ENCODE data around the gene ZNF91.
"Not testable (repeated sequence)": the region's sequence is repeated elsewhere in the genome, so short reads cannot be mapped to it uniquely, and the experiment has no call there.

Gene ZNF91

DNA sequence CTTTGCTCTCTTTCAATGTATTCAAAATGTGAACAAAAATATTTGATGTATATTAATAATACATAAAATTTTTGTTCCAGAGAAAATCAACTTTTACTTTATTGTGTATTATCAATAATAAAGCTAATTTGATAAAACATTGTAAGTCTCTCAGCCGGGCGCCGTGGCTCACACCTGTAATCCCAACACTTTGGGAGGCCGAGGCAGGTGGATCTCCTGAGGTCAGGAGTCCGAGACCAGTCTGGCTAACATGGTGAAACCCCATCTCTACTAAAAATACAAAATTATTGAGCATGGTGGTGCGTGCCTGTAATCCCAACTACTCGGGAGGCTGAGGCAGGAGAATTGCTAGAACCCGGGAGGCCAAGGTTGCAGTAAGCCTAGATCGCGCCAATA, 449 bp upstream of the ZNF91 start:
- DNase-seq (ENCODE audit: low read depth) = not testable (repeated sequence)

DNA sequence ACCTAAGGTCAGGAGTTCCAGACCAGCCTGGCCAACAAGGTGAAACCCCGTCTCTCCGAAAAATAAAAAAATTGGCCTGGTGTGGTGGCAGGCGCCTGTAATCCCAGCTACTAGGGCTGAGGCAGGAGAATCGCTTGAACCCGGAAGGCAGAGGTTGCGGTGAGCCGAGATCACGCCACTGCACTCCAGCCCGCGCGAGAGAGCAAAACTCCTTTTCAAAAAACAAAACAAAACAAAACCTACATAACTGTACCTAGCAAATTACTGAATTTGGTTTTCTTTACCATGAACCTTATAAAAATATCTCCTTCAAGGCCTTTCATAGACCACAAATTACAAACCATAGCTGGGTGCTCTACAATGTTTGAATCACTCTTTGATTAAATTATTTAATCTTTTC, 760 bp downstream of the ZNF91 start:
- peak; percentile 16 for DNase-seq (ENCODE audit: low read depth)

DNA sequence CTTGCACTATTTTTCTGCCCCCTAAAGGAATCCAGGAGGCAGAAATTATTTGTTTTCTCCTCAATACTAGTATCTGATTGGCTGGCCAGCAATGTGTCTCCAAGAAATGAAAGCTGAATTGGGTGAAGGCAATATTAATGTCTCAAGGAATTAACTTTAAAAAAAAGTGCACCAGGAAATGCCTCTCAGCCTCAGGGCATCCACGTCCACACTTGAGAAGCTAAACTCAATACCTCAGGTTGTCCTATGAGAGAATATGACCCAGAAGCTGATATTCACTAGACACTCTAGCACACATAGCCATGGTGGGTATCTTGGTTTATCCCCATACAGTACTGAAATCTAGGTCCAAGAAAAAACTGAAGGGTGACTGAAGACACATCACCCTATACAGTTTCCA, 2.1 kb downstream of the ZNF91 start:
- DNase-seq (ENCODE audit: low read depth) = no peak

DNA sequence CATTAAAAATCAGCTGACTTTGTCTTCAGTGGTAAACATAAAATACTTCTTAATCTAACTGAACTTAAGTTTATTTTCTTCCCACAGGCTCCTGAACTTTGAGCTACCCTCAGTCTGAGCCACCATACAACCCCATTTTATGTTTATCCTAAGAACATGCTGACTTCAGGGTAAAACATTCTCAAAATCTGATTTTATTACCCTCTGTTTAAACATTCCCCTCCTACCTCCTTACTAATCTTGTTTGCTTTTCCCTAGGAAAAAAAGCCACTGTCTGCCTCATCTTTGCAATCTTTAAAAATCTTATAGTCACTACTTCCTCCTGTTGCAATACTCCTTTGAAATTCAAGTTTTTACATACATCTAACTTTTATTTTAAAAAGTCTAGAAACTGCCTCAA, 4.0 kb downstream of the ZNF91 start:
- no peak for DNase-seq (ENCODE audit: low read depth)

DNA sequence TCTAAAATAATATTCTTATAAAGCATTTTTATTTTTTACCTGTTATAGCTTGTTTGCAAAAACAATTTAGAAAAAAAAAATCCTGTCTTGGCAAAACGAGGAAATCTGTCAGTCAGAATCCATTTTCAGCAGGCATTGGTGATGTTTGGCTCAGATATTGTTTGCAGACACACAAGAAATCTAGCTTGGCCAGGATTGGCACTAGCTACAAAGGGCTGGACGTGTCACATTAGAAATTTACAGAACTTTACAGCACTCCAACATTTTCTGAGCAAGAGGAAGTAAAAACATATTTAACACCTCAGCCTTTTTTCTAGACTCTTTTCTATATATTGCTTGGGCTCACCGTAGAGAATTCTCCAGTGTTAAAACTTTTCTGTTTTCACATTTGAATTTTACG, 9.9 kb downstream of the ZNF91 start:
- DNase-seq (ENCODE audit: low read depth) = no peak

DNA sequence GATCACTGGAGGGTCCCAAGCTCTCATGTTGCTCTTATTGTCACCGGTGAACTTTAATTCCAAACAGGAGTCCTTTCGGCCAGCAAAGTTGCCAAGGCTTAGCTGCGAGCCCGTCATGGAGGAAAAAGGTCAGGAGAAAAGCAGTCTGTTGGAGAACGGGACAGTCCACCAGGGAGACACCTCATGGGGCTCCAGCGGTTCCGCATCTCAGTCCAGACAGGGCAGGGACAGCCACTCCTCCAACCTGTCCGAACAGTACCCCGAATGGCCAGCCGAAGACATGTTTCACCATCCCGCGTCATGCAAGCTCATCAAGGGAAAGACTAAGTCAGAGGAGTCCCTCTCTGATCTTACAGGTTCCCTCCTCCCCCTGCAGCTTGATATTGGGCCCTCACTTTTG, 10.4 kb downstream of the ZNF91 start:
- DNase-seq (ENCODE audit: low read depth) = no peak

DNA sequence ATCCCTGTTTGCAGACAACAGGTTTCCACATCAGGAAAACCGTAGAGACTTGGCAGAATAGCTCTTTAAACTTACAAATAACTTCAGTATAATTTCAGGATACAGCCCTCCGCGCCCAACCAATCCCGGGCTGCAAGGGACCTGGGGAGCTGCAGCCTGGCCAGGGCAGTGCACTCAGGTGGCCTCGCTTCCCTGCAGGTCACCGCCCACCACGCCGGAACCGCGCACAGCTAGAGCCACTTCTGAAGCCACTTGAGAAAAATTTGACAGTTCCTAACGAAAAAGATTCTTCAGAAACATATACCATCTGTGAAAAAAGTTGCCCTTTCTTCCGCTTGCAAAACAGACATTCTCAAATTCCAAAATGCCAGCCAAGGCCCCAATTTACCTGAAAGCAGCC, 11.1 kb downstream of the ZNF91 start:
- DNase-seq (ENCODE audit: low read depth) = no peak

DNA sequence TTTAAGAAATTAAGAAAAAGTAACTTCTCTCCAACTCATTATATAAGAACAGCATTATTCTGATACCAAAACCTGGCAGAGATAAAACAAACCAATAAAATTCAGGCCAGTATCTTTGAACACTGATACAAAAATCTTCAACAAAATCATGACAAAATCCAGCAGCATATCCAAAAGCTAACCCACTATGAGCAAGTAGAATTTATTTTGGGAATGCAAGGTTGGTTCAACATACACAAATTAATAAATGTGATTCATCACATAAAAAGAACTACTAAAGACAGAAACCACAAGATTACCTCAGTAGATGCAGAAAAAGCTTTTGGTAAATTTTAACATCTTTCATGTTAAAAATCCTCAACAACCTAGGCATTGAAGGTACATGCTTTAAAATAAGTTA, 12.3 kb downstream of the ZNF91 start:
- no peak for DNase-seq (ENCODE audit: low read depth)

DNA sequence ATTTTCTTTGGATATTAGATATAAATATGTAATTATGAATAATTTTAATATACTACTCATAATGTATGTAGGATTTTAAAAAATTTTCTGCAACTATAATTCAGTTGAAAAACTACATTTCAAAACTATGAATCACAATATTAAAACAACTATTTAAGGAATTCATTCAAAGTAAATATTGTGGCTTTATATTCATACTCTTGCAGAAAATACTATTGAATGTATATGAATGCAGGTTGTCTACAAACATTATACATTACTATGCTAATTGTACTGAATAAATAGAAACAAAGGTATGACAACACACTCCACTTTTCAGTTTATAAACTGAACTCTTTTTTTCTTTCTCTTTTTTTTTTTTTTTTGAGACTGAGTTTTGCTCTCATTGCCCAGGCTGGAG, 14.2 kb downstream of the ZNF91 start:
- DNase-seq (ENCODE audit: low read depth) = no peak

DNA sequence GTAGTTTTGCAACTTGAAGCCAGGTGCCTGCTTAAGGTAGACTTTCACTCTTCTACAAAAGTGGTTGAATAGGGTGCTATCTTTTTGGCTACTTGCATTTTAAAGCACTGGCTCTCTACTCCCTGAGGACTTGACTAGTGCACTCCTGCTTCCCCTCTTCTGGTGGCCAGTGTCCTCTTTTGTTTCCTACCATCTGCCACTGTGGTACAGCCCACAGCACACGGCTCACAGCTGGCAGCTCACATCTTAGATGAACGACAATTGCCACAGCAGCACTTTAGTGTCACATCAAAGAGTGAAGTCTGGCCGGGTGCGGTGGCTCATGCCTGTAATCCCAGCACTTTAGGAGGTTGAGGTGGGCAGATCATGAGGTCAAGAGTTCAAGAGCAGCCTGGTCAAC, 15.6 kb downstream of the ZNF91 start:
- DNase-seq (ENCODE audit: low read depth) = not testable (repeated sequence)

DNA sequence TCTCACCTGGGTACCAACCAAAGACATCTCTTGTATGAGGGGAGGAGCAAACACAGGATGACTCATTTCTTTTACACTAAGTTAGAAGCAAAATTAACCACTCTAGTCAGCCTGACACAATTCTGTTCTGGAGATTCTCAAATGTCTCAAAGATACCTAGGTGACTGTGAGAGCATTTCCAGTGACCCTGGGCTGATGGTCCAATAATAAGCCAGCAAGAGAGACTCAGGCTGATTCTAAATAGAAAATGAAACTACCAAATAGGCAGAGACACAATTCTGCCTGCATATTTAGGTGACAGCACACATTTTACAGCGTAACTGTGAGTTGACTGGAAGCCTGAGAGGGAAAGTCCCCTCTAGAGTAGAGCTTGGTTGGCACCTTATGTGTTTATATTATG, 16.3 kb downstream of the ZNF91 start:
- DNase-seq (ENCODE audit: low read depth) = no peak

DNA sequence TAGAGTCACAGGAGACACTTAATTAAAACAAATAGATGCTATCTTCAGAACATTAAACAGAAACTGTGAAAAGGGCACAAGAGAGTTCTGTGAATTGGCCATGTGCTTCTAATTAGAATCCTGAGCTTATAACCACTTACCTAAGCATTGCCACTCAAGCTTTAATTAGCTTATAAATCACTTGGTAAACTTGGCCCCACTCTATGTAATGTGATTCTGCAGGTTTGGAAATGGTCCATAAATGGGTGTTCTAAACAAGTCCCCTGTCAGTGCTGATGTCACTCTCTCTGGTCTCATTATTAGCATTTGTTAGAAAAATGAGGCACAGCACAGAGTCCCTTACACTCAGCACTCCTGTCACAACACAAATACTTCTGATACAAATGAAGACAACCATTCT, 18.0 kb downstream of the ZNF91 start:
- no peak for DNase-seq (ENCODE audit: low read depth)

DNA sequence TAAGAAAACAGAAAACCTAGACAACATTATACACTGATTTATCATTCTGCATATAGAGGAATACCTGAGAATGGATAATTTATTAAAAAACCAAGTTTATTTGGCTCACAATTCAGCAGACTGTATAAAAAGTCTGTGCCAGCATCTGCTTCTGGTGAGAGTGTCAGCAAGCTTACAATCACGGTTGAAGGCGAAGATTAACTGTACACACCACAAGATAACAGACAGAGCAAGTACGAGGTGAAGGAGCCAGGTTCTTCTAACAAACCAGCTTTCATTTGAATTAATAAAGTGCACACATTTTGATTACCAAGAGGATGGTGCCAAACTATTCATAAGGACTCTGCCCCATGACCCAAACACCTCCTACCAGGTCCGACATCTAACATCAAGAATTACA, 28.8 kb downstream of the ZNF91 start:
- no peak for DNase-seq (ENCODE audit: low read depth)

DNA sequence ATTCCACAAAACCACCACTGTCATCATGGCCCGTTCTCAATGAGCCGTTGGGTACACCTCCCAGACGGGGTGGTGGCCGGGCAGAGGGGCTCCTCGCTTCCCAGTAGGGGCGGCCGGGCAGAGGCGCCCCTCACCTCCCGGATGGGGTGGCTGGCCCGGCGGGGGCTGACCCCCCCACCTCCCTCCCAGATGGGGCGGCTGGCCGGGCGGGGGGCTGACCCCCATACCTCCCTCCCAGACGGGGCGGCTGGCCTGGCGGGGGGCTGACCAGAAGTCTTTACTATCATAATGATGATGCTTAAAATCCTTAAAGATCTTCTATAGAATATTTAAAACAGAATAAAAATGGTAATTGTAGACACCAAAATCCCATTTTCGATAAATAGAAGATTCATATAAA, 29.2 kb downstream of the ZNF91 start:
- DNase-seq (ENCODE audit: low read depth) = not testable (repeated sequence)

DNA sequence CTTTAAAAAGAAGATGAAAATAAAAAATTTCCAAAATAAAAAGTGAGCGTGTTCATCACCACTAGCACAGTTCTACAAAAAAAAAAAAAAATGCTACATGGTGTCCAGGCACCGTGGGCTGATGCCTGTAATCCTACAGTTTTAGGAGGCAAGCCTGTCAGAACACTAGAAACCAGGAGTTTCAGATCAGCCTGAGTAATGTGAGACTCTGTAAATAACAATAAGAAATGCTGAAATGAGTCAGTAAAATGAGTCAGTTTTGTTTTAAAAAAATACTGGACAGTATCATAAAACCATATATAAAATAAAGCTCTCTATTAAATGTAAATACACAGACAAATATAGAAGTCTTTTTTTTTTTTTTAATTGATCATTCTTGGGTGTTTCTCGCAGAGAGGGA, 30.0 kb downstream of the ZNF91 start:
- no peak for DNase-seq (ENCODE audit: low read depth)

DNA sequence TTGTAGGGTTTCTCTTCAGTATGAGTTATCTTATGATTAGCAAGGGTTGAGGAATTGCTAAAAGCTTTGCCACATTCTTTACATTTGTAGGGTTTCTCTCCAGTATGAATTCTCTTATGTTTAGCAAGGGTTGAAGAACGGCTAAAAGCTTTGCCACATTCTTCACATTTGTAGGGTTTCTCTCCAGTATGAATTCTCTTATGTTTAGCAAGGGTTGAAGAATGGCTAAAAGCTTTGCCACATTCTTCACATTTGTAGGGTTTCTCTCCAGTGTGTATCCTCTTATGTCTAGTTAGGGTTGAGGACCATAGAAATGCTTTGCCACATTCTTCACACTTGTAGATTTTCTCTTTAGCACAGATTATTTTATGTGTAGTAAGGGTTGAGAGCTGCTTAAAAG, 33.4 kb downstream of the ZNF91 start:
- not testable (repeated sequence) for DNase-seq (ENCODE audit: low read depth)

DNA sequence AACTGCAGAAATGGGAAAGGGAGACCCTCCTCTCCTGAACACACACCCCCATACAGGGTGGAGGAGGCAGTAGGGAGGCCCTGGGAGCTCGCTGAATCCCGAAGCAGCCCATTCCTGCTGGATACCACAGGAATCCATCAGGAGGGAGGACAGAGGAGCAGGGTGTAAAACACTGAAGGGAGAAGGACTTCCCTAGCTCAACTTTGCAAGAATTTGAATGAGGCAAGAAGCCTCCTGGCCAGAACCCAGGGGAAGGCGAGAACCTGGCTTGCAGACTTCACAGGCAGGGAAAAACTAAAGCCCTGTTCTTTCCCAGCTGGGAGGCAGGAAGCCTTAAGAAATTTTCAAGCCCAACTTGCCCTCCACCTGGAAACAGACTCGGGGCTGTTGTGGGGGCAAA, 43.5 kb downstream of the ZNF91 start:
- no peak for DNase-seq (ENCODE audit: low read depth)

DNA sequence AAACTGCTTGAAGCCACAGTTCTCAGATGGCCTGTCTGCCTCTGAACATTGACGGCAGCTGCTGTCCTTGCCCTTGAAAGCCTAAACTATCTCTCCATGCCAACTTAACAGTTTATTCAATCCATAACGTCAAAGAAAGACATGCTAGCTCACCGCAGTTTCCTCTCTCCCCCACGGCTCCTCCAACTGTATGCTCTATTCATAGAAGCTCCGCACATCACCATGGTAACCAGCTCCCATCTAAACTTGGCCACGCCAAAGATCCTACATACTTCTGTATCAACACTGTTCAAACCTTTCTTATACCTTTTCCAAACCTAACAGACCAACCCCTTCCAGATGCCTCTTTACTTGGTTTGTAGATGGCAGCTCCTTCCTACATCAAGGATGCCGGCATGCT, 48.6 kb downstream of the ZNF91 start:
- DNase-seq (ENCODE audit: low read depth) = no peak

DNA sequence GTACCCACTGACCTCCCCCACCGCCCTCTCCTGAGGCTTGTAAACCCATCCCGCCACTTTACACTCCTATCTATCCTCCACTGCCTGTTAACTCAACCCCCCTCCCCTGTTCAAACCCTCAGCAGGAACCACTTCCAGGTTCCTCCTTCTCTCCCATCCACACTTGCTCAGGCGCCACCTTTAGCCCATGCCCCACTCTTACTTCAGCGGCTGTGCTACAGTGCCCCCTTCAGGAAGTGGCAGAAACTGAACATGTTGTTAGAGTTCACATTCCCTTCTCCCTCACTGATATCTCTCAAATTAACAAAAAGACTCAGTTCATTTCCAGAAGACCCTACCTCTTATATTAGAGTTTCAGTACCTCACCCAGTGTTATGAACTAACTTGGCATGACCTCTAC, 49.4 kb downstream of the ZNF91 start:
- DNase-seq (ENCODE audit: low read depth) = no peak

DNA sequence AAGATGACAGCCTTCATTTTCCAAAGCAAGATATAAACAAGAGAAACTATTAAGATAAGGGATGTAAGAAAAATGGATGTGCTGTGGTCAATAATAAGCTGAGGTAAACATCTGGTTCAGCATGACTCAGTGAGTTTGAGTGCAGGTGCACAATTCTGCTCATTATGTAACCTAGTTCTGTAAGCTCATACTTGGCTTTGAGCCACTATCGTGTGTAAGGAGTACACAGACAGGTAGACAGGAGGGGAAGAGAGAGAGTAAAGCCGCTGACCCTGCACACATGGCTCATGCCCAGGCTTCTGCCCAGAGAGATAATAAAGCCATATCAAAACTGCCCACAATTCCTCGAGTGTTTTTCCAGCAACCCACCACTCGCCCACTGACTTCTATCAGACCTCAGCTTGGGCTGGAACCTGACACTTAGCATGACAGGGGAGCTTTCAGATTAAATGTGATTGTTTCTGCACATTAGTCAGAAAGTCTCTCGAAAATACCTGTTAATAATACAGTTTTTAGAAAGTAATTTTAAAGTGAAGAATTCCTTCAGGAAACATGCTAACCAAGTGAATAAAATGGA, 51.7 kb downstream of the ZNF91 start:
- no peak for DNase-seq (ENCODE audit: low read depth)

DNA sequence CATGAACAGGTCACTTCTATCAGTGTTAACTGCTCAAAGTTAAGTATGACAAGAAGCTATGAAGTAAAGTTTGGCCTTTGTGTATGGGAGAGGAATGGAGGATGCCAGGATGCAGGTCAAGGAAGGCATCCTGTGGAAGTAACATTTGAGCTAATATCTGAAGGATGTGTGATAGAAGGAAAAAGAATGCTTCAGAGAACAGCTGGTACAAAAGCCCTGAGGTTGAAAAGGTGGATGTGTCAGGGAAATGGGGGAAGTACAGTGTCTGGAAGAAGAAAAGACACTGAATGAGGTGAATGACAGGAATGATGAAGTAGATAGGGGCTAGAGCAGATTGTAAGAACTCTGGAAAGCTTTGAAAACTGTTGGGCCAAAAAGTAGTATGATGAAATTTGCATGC, 67.1 kb downstream of the ZNF91 start:
- DNase-seq (ENCODE audit: low read depth) = no peak

DNA sequence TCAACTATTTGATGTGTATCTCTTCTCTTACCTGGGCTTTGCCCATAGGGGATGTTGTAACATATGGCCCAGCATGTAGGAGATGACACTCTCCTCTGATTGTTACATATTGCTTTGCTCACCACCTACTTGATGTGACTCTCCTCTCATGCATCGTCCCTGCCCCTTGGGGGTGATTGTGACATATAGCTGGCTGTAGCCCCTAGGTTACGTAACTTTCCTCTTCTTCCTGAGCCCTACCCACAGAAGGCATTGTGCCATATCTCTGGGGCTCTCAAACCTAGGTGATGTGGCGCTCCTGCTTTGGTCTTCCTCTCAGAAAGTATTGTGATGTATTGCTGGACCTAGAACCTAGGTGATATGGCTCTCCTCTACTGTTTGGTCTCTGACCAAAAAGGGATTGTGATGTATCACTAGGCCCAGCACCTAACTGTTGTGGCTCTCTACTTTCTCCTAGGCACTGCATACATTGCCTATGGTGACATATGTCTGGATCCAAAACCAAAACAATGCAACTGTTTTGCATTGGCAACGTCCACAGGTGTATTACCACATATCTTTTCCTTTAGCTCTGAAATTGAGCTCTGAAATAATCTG, 73.2 kb downstream of the ZNF91 start:
- DNase-seq (ENCODE audit: low read depth) = no peak

DNA sequence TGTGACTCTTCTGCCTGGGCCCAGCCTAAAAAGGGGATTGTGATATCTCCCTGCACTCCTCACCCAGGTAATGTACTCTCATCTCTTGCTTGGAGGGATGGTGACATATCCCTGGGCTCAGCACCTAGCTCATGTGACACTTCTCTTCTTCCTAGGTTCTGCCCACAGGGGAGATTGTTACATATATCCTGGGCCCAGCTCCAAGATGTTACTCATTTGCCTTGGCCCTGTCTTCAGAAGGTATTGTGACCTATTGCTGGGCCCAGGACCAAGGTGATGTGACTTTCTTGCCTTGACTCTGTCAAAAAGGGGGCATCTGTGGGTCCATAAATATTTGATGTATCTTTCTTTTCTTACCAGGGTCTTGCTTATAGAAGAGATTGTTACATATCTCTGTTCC, 73.9 kb downstream of the ZNF91 start:
- not testable (repeated sequence) for DNase-seq (ENCODE audit: low read depth)

DNA sequence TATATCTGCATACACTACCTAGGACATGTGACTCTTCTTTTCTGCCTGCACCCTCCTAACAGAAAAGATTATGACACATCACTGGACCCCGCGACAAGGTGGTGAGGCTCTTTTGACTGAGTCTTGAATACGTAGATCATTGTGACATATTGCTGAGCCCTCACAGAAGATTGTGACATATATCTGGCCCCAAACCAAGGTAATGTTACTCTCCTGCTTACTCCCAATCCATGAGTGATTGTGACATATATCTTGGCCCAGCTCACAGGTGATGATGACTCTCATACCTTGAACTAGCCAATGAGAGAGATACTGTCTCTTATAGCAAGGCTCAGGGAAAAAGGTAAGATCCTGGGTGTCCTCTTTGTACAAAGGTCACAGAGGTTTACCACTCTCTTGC, 75.7 kb downstream of the ZNF91 start:
- not testable (repeated sequence) for DNase-seq (ENCODE audit: low read depth)

DNA sequence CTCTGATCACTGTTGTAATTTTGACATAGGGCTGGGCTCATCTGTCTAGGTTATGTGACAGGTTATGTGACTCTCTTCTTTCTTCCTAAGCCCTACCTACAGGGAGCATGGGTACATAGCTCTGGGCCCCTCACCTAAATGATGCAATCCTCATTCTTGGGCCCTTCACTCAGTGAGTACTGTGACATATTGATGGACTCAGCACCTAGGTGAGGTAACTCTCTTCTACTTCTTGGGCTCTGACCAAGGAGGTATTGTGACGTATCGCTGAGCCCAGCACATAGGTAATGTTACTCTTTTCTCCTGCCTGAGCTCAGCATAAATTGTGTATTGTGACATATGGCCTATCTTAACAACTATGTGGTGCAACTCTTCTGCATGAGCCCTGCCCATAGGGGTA, 76.3 kb downstream of the ZNF91 start:
- not testable (repeated sequence) for DNase-seq (ENCODE audit: low read depth)
